Measurements from ENCODE around the gene ZFYVE16. TPM values are rescaled to one million over a fixed set of nuclear protein-coding genes. Genes with fewer than 3 reads are reported as not detected.

Gene ZFYVE16
- total and polyA plus RNA-seq, 4 donors: 14.5 to 102 (median 26.2) TPM

DNA sequence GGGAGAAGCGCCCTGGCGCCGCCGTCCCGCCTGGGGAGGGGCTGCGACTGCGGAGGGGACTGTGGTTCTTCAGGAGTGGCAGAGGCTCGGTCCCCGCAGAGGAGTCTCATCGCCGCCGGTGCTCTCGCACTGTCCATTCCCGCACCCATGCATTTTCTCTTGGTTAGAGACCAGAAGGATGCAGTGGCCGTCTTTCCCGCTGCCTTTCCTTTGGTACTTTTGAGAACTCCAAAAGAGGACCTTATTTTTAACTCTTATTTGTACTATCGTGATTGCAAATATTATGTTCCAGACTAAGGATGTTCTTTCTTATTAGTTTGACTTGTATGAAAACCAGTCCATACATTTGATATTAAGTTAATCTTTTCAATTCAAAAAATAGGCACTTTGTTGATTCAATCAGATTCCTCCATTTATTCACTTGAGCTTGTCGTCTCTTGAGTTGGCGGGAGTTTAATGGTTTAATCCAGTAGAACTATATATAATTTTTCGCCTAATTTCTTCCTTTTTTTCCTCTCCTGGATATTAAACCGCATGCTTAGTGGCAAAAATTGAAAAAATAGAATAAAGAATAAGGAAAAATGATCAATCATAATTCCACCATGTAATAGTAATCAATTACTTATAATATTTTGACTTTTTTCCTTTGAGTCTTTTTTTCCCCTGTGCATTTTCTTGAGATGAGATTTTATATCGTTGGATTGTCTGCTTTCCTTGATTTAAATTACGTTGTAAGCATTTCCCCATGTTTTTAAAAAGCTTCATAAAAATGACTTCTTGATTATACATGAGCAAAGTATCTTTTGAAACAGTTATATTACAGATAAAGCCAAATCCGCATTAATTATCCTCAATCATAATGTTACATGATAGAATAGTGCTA, 861 bp downstream of the ZFYVE16 start:
- no peaks in the 10 kb centered on the region for H3K36me3 ChIP-seq (ENCODE audit: control insufficient read depth in 4 of 4, insufficient read depth in 4 of 4, low read length in 4 of 4)
- H3K9me3 ChIP-seq (ENCODE audit: control insufficient read depth in 4 of 4, insufficient read depth in 3 of 4, low read length in 3 of 4): no peaks in the 10 kb centered on the region
- TF ChIP-seq, protein P1, sequence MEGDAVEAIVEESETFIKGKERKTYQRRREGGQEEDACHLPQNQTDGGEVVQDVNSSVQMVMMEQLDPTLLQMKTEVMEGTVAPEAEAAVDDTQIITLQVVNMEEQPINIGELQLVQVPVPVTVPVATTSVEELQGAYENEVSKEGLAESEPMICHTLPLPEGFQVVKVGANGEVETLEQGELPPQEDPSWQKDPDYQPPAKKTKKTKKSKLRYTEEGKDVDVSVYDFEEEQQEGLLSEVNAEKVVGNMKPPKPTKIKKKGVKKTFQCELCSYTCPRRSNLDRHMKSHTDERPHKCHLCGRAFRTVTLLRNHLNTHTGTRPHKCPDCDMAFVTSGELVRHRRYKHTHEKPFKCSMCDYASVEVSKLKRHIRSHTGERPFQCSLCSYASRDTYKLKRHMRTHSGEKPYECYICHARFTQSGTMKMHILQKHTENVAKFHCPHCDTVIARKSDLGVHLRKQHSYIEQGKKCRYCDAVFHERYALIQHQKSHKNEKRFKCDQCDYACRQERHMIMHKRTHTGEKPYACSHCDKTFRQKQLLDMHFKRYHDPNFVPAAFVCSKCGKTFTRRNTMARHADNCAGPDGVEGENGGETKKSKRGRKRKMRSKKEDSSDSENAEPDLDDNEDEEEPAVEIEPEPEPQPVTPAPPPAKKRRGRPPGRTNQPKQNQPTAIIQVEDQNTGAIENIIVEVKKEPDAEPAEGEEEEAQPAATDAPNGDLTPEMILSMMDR (IDR thresholded peaks at IDR 0.05; ENCODE audit: control extremely low read depth, extremely low read depth): no peak
- H3K4me3 ChIP-seq: peak overlapping the region; percentile 84
- 12 to 16% methylated on average over 23 to 24 of the region's 24 CpGs for WGBS, 2 donors
- H3K9ac ChIP-seq (ENCODE audit: insufficient read depth in 1 of 2, low read length in 2 of 2): peak overlapping the region; percentile 84 to 96
- ATAC-seq (ENCODE audit: insufficient read depth, low FRiP score): peak; percentile 39
- peaks cover 0 to 14% (median 5%) of the 10 kb centered on the region in 5 donors for H3K4me1 ChIP-seq (ENCODE audit: control insufficient read depth in 5 of 5, insufficient read depth in 5 of 5, low read length in 5 of 5)
- peak; percentile 65 to 85 (median 81) for DNase-seq
- no peaks in the 10 kb centered on the region for H3K27me3 ChIP-seq (ENCODE audit: control insufficient read depth in 3 of 3, insufficient read depth in 3 of 3, low read length in 2 of 3)
- peak overlapping the region; percentile 93 to 100 for H3K27ac ChIP-seq (ENCODE audit: low read depth in 1 of 2, low read length in 1 of 2)

DNA sequence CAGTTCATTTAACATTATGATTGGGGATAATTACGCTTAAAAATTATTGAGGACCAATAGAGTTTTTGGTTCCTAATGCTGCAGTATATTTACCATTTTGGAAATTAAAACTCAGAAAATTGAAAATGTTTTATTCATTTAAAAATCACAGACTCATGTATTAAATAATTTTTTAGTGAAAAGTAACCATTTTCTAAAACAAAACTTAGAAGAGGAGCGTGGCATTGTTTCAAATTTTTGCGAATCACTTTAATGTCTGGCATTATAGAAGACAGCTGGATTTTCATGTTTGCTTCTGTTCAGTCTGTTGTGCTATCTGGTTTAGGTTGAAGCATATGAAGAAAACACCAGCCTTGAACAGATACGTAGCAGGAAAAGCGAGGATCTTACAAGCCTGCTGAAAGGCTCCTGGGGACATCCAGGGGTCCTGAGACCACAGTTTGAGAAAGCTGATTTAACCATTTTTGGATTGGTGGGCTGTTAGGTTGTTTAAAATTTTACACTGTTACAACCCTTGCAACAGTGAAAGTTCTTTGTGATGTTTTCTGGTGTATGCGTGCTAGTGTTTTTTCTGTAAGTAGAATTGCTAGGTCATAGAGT, 1.6 kb downstream of the ZFYVE16 start:
- ATAC-seq (ENCODE audit: insufficient read depth, low FRiP score) (no peak), DNase-seq (peak; percentile 15 to 76 (median 72))
- peaks cover 0 to 3% (median 0%) of the 10 kb centered on the region in 4 donors for H3K36me3 ChIP-seq (ENCODE audit: control insufficient read depth in 4 of 4, insufficient read depth in 4 of 4, low read length in 4 of 4)
- H3K9ac ChIP-seq (ENCODE audit: insufficient read depth in 1 of 2, low read length in 2 of 2): peak overlapping the region in 1 of 2 donors; percentile 96
- H3K9me3 ChIP-seq (ENCODE audit: control insufficient read depth in 4 of 4, insufficient read depth in 3 of 4, low read length in 3 of 4): no peaks in the 10 kb centered on the region
- no peak overlapping the region for H3K27ac ChIP-seq (ENCODE audit: low read depth in 1 of 2, low read length in 1 of 2)
- H3K27me3 ChIP-seq (ENCODE audit: control insufficient read depth in 3 of 3, insufficient read depth in 3 of 3, low read length in 2 of 3): no peaks in the 10 kb centered on the region
- 73 to 86% methylated on average over 6 of the region's 6 CpGs for WGBS, 2 donors
- no peak overlapping the region for H3K4me3 ChIP-seq
- TF ChIP-seq, protein P1 (IDR thresholded peaks at IDR 0.05; ENCODE audit: control extremely low read depth, extremely low read depth): no peak
- H3K4me1 ChIP-seq (ENCODE audit: control insufficient read depth in 5 of 5, insufficient read depth in 5 of 5, low read length in 5 of 5): peaks cover 0 to 15% (median 5%) of the 10 kb centered on the region in 5 donors

DNA sequence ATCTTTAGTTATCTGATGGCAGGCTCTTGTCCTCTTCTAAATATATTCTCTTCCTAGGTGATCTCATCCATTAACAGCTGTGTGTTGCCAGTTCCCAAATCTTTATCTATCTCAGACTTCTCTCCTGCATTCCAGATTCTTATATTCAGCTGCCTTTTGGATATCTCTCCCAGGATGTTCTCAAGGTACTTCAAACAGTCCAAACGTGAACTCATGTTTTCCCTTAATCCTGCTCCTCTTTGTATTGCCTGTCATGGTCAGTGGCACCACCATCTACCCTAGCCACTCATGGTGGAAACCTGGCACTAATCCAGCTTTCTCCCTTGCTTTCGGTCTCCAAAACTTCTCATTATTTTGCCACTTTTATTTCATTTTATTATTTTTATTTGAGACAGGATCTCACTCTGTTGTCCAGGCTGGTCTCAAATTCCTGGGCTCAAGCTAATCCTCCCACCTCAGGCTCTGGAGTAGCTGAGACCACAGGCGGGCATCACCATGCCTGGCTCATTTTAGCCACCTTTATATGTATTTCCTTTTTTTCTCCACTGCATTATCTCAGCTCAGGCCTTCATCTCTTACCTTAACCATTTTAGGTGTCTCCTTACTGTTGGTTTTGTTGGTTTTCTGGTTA, 3.8 kb downstream of the ZFYVE16 start:
- Histone ChIP-seq H3K9ac (ENCODE audit: insufficient read depth in 1 of 2, low read length in 2 of 2) (no peak overlapping the region), H3K9me3 (ENCODE audit: control insufficient read depth in 4 of 4, insufficient read depth in 3 of 4, low read length in 3 of 4) (no peaks in the 10 kb centered on the region), H3K4me1 (ENCODE audit: control insufficient read depth in 5 of 5, insufficient read depth in 5 of 5, low read length in 5 of 5) (peaks cover 0 to 14% (median 5%) of the 10 kb centered on the region in 5 donors), H3K4me3 (no peak overlapping the region), H3K36me3 (ENCODE audit: control insufficient read depth in 4 of 4, insufficient read depth in 4 of 4, low read length in 4 of 4) (peaks cover 0 to 4% (median 2%) of the 10 kb centered on the region in 4 donors), H3K27ac (ENCODE audit: low read depth in 1 of 2, low read length in 1 of 2) (peak overlapping the region in 1 of 2 donors; percentile 50), H3K27me3 (ENCODE audit: control insufficient read depth in 3 of 3, insufficient read depth in 3 of 3, low read length in 2 of 3) (no peaks in the 10 kb centered on the region)
- 83 to 87% methylated on average over 3 of the region's 3 CpGs for WGBS, 2 donors
- DNase-seq: no peak
- ATAC-seq (ENCODE audit: insufficient read depth, low FRiP score): no peak
- TF ChIP-seq, protein P1 (IDR thresholded peaks at IDR 0.05; ENCODE audit: control extremely low read depth, extremely low read depth): no peak
